Keratinocyte (primary cell): Measurements from ENCODE around the gene SWT1. TPM values are rescaled to one million over a fixed set of nuclear protein-coding genes. Genes with fewer than 3 reads are reported as not detected.
"Not testable (repeated sequence)": the region's sequence is repeated elsewhere in the genome, so short reads cannot be mapped to it uniquely, and the experiment has no call there.

Experiments used
- DNase-seq: peaks from one replicate; pipeline ENCODE4 v3.0.0-alpha.2; 2011; ENCODE audit warnings: low read depth, missing footprints, low spot score
- FAIRE-seq: peaks from 2 replicates; lab custom pipeline; 2011; peaks lifted over from hg19 to GRCh38; lab: Jason Lieb, UNC
- H2AFZ ChIP-seq: 2 replicates; pipeline ENCODE4 v1.6.0; 2012; ENCODE audit warnings: low read length, control low read depth, inconsistent platforms; ENCODE audit not compliant: control insufficient read depth
- H3K27ac ChIP-seq: 2 replicates; pipeline ENCODE4 v1.5.1; 2011; ENCODE audit warnings: low read length; ENCODE audit not compliant: control insufficient read depth, insufficient read depth
- H3K27me3 ChIP-seq: 3 replicates; pipeline ENCODE4 v1.6.0; 2011; ENCODE audit warnings: low read length; ENCODE audit not compliant: control insufficient read depth, insufficient read depth; ENCODE audit errors: extremely low read depth
- H3K36me3 ChIP-seq, 2 experiments: 2 replicates in 1 of 2; 3 replicates in 1 of 2; pipeline ENCODE4 v1.5.1; 2011; ENCODE audit warnings: low read length in 2 of 2, mild to moderate bottlenecking in 1 of 2; ENCODE audit not compliant: control insufficient read depth in 2 of 2, insufficient read depth in 2 of 2; ENCODE audit errors: extremely low read depth in 1 of 2
- H3K4me1 ChIP-seq: 3 replicates; pipeline ENCODE4 v1.5.1; 2011; ENCODE audit warnings: low read length; ENCODE audit not compliant: control insufficient read depth, insufficient read depth; ENCODE audit errors: extremely low read depth
- H3K4me2 ChIP-seq: 3 replicates; pipeline ENCODE4 v1.6.0; 2011; ENCODE audit warnings: low read depth, low read length; ENCODE audit not compliant: control insufficient read depth, insufficient read depth; ENCODE audit errors: extremely low read depth
- H3K4me3 ChIP-seq, 3 experiments: fragments of 200-600 bp in 1 of 3; sonication (generic) in 1 of 3; 2 replicates in 2 of 3; 3 replicates in 1 of 3; pipeline ENCODE4 v1.5.1; 2011 to 2016; ENCODE audit warnings: low read length in 3 of 3, mild to moderate bottlenecking in 3 of 3, control low read depth in 2 of 3, inconsistent platforms in 1 of 3, low read depth in 1 of 3, mixed read lengths in 1 of 3, mixed run types in 1 of 3, moderate library complexity in 1 of 3; ENCODE audit not compliant: control insufficient read depth in 2 of 3, insufficient read depth in 2 of 3; ENCODE audit errors: extremely low read depth in 1 of 3
- H3K79me2 ChIP-seq: 2 replicates; pipeline ENCODE4 v1.6.0; 2012; ENCODE audit warnings: low read length; ENCODE audit not compliant: control insufficient read depth, insufficient read depth
- H3K9ac ChIP-seq: 3 replicates; pipeline ENCODE4 v1.6.0; 2011; ENCODE audit warnings: low read length; ENCODE audit not compliant: control insufficient read depth, insufficient read depth; ENCODE audit errors: extremely low read depth
- H3K9me1 ChIP-seq: 3 replicates; pipeline ENCODE4 v1.6.0; 2011; ENCODE audit warnings: low read length; ENCODE audit not compliant: control insufficient read depth, insufficient read depth; ENCODE audit errors: extremely low read depth
- H3K9me3 ChIP-seq: 2 replicates; pipeline ENCODE4 v1.5.1; 2012; ENCODE audit warnings: low read depth, low read length; ENCODE audit not compliant: control insufficient read depth
- H4K20me1 ChIP-seq: 3 replicates; pipeline ENCODE4 v1.6.0; 2011; ENCODE audit warnings: low read length; ENCODE audit not compliant: control insufficient read depth, insufficient read depth; ENCODE audit errors: extremely low read depth
- CTCF ChIP-seq, 3 experiments: IDR thresholded peaks in 1 of 3; conservative IDR thresholded peaks in 1 of 3; optimal IDR thresholded peaks in 1 of 3; 2 replicates in 2 of 3; 3 replicates in 1 of 3; pipeline versions ENCODE3 to v1.5.1; 2011; ENCODE audit warnings: low read length in 3 of 3, mild to moderate bottlenecking in 3 of 3, moderate library complexity in 2 of 3, control low read depth in 1 of 3, inconsistent platforms in 1 of 3; ENCODE audit not compliant: insufficient read depth in 2 of 3; ENCODE audit errors: extremely low read depth in 1 of 3
- EZH2 ChIP-seq: IDR thresholded peaks from one replicate; pipeline ENCODE4 v1.6.1; 2012; ENCODE audit warnings: inconsistent platforms, mild to moderate bottlenecking, low read length, moderate library complexity
- dilution Hi-C: fragments of 300-500 bp; cut with MboI; formaldehyde crosslinking; loops from one replicate; pipeline ENCODE4 v1.7.0; 2020; ENCODE audit warnings: low sequenced_read_pairs; ENCODE audit not compliant: extremely low pct_ligation_motif_present
- polyA plus RNA-seq, 5 experiments: library from polyadenylated mRNA; depleted of rRNA in 3 of 5; stranded (reverse) in 3 of 5; stranded (forward) in 1 of 5; unstranded in 1 of 5; fragments of >200 nt; gene quantifications; 1 replicate in 1 of 5; 2 replicates in 3 of 5; 3 replicates in 1 of 5; pipeline versions ENCODE4 v1.2.1 to v1.2.3, GENCODE V29; 2011 to 2012; ENCODE audit warnings: missing spikeins in 2 of 5, low read depth in 1 of 5, low replicate concordance in 1 of 5

The SWT1 gene
- polyA plus RNA-seq, 1 donor (not counting 4 experiments of a cell fraction or from before 2014, with no cell fraction given): 2.9 TPM

- Histone ChIP-seq H4K20me1 (no peaks in the 10 kb centered on the region), H3K79me2 (no peaks in the 10 kb centered on the region), H3K4me3 (no peak overlapping the region), H2AFZ (no peak overlapping the region), H3K4me2 (no peak overlapping the region), H3K27me3 (no peaks in the 10 kb centered on the region), H3K36me3 (no peaks in the 10 kb centered on the region), H3K9me1 (no peaks in the 10 kb centered on the region), H3K9me3 (no peaks in the 10 kb centered on the region), H3K9ac (no peak overlapping the region), H3K4me1 (peaks cover 4% of the 10 kb centered on the region), H3K27ac (no peak overlapping the region)
- TF ChIP-seq CTCF (optimal IDR thresholded peaks at IDR 0.05 in 1 of 3, IDR thresholded peaks at IDR 0.05 in 1 of 3, conservative IDR thresholded peaks at IDR 0.05 in 1 of 3; ENCODE audit: extremely low read depth in 1 of 3, insufficient read depth in 2 of 3, low read length in 3 of 3) (no peak), EZH2 (no peak)
- no peak for DNase-seq
- FAIRE-seq: no peak
- dilution Hi-C loops: no loop called here
Observed at GRCh38 chr1:185249563-185249962, 92.6 kb downstream of the SWT1 start.

GRCh38 chr1:185250063-185250462 lies 93.1 kb downstream of the SWT1 start:
- no peaks in the 10 kb centered on the region for H3K36me3 ChIP-seq
- no peak overlapping the region for H2AFZ ChIP-seq
- FAIRE-seq: no peak
- no peaks in the 10 kb centered on the region for H3K9me1 ChIP-seq
- no peaks in the 10 kb centered on the region for H3K27me3 ChIP-seq
- no peak for TF ChIP-seq CTCF (optimal IDR thresholded peaks at IDR 0.05 in 1 of 3, IDR thresholded peaks at IDR 0.05 in 1 of 3, conservative IDR thresholded peaks at IDR 0.05 in 1 of 3; ENCODE audit: extremely low read depth in 1 of 3, insufficient read depth in 2 of 3, low read length in 3 of 3)
- TF ChIP-seq EZH2: no peak
- dilution Hi-C loops: no loop called here
- no peak overlapping the region for H3K9ac ChIP-seq
- H4K20me1 ChIP-seq: no peaks in the 10 kb centered on the region
- no peak overlapping the region for H3K4me3 ChIP-seq
- H3K79me2 ChIP-seq: no peaks in the 10 kb centered on the region
- DNase-seq: no peak
- H3K4me1 ChIP-seq: no peaks in the 10 kb centered on the region
- no peak overlapping the region for H3K27ac ChIP-seq
- H3K4me2 ChIP-seq: no peak overlapping the region
- no peaks in the 10 kb centered on the region for H3K9me3 ChIP-seq

GRCh38 chr1:185251928-185252327 lies 95.0 kb downstream of the SWT1 start:
- H3K4me1 ChIP-seq, H3K4me3 ChIP-seq, H2AFZ ChIP-seq, dilution Hi-C loops, H4K20me1 ChIP-seq, H3K36me3 ChIP-seq, H3K27ac ChIP-seq, FAIRE-seq, DNase-seq, H3K4me2 ChIP-seq, H3K9me1 ChIP-seq, H3K9me3 ChIP-seq, H3K79me2 ChIP-seq, H3K9ac ChIP-seq, H3K27me3 ChIP-seq: not testable (repeated sequence)

GRCh38 chr1:185252404-185252803 lies 95.4 kb downstream of the SWT1 start:
- DNase-seq, H3K27me3 ChIP-seq, H3K4me2 ChIP-seq, H3K4me1 ChIP-seq, H3K4me3 ChIP-seq, H3K27ac ChIP-seq, dilution Hi-C loops, H4K20me1 ChIP-seq, H3K9ac ChIP-seq, H3K79me2 ChIP-seq, H3K9me1 ChIP-seq, H3K36me3 ChIP-seq, H2AFZ ChIP-seq, H3K9me3 ChIP-seq, FAIRE-seq: not testable (repeated sequence)
